CMK (cell line): ENCODE results near the gene KRT86.
"Not testable (repeated sequence)": the region's sequence is repeated elsewhere in the genome, so short reads cannot be mapped to it uniquely, and the experiment has no call there.

Source experiments
- DNase-seq: peaks from one replicate; pipeline ENCODE4 v3.0.0-alpha.2; 2010; ENCODE audit warnings: low read depth

The KRT86 gene

GRCh38 chr12:52251367-52252051 is 22.9 kb upstream of the KRT86 start:
- no peak for DNase-seq

DNA sequence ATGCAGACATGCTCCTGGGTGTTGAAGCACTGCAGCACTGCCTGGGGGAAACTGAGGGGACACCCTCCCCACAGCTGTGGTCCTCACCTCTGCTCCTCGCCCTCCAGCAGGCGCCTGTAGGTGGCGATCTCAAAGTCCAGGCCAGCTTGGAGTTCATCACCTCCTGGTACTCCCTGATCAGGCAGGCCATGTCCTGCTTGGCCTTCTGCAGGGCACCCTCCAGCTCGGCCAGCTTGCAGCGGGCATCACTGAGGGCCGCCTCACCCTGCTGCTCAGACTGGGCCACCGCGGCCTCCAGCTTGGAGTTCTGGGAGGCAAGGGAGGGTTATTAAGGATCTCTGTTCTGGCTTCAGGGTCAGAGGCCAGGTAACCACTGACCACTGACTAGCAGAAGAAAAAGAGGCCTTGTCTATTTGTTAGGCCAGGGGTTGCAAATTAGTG is 22.2 kb upstream of the KRT86 start:
- not testable (repeated sequence) for DNase-seq

DNA sequence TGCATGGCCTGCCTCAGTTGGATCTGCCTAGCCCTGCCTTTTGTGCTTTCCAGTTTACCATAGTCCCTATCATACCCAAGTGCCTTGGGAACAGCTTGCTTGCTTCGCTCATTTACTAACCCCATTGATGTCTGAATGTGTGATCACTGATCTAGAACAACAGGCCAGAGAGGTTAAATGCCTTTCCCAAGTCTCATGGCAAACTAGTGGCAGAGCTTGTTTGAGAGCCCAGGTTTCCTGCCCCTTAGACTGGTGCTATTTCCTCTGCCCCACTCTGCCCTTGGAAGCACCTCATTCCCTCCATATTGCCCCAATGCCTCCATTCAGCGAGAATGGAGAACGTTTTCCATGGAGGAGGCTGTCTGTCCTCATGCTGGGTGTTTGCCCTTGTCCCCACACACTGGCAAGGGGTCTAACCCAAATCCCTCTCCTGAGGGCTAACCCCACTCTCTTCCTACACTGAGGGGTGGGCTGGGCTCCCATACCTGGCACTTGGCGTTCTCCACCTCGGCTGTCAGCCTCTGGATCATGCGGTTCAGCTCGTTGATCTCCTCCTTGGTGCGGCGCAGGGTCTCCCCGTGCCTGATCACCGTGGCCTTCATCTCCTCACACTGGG is 21.6 kb upstream of the KRT86 start:
- DNase-seq, result no peak

GRCh38 chr12:52253391-52254179 is 20.9 kb upstream of the KRT86 start:
- no peak for DNase-seq

- no peak for DNase-seq
Observed at GRCh38 chr12:52254180-52254964, 20.1 kb upstream of the KRT86 start.

DNA sequence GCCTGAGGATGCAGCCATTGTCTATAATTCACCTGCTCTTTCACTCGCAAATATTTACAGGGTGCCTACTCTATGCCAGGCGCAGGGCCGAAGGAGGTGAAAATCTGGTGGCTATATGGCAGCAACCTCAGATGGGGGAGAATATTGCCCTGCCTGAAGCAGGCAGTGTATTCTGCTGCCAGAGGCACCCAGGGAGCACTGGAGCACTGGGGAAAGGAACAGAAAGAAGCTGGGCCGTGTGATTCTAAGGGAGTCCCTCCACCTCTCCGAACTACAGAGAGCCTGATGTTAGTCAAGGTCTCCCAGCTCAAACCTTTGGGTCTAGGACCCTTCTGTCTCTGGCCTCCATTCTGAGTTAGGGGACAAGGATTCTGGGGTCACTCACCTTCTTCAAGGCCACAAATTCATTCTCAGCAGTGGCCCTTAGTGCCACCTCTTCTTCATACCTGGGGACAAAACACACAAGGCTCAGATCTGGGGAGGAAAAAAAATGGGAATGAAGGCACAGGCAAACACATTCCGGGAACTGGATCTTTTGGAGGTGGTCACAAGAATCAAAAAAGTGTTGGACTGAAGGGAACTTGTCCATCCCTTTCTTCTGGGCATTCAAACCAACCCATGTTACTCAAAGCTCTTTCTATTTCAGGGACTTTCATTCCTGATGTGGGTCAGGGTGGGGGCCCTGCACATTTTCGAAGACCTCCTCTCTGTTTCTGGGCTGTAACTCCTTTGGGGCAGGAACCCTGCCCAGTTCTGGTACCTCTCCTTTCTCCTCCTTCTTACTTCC is 19.3 kb upstream of the KRT86 start:
- DNase-seq, result no peak

GRCh38 chr12:52255926-52256583 is 18.4 kb upstream of the KRT86 start:
- DNase-seq, result no peak

DNA sequence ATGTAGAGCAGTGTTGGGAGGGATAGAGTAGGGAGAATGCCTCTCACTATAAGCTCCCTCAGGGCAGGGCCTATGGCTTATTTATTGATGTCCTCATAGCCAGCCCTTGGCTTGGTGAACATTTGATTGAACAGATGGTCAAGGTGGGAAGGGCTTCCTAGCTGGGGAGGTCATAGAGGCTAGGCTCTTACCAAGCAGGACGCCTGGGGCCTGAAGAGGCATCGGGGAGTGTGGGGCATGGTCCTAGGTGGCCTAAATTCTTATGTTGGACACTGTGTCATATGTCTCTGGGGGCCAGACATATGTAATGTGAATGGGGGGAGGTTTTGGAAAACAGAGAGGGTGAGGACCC is 17.9 kb upstream of the KRT86 start:
- DNase-seq, result no peak

GRCh38 chr12:52257074-52257551 is 17.3 kb upstream of the KRT86 start:
- no peak for DNase-seq

GRCh38 chr12:52257922-52258321 is 16.5 kb upstream of the KRT86 start:
- not testable (repeated sequence) for DNase-seq

DNA sequence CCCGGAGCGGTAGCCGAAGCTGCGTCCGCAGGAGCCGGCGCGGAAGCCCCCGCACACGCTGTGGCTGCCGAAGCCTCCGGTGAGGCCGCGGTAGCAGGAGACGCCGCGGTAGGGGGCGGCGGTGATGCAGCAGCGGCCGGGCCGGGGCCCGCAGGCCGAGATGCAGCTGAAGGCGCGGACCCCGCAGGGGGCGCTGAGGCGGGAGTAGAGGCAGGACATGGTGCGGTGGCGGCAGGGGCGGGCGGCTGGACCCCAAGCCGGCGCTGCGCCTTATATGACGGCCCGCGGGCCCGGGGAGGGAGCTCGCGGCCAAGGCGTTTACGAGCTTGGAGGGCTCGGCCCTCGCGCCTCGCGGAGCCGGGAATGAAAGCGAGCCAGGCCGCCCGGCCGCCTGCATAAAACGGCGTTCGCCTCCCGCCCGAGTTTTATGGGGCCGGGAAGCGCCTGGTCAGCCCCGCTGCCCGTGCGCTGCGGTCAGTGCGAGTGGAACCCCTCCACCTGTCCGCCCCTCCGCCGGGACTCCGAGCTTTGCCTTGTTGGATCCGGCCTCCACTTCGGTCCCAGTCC is 16.0 kb upstream of the KRT86 start:
- DNase-seq, result no peak

GRCh38 chr12:52259657-52260243 is 14.7 kb upstream of the KRT86 start:
- no peak for DNase-seq

DNA sequence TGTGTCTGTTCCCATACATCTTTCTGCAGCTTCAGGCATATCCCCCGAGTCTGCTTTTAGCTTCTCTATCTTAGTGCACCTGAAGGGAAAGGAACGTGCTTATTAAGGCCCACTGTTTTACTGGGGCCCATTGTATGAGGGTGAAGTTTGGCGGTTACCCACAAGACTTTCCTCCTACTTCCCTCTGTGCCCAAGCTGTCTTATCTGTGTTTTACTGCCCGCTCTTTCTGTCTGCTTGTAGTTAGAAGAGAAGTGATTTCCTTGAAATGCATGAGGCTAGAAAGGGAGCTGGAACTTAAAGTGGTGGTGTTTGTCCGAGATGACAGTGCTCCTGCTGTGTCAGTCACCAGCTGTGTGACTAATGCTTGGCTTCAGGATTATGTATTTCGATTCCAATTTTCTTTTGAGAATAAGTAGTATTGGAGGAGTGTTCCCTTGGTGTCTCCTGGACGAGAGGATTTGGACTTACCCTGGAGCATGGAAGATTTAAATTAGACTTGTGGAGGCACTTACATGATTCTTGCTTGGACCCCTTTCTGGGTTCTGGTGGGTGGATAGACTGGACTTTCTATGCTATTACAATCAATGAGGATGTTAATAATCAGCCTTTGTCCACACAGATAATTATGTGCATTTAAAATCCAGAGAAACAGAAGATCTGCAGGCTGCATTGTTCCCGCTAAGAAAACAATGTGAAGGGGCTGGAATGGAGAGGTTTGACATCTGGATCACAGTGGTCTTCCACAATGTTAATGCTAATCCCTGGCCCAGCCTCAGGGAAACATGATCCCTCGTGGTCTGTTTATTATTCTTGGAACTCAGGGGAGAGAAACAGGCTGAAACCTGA is 13.9 kb upstream of the KRT86 start:
- peak; percentile 41 for DNase-seq

DNA sequence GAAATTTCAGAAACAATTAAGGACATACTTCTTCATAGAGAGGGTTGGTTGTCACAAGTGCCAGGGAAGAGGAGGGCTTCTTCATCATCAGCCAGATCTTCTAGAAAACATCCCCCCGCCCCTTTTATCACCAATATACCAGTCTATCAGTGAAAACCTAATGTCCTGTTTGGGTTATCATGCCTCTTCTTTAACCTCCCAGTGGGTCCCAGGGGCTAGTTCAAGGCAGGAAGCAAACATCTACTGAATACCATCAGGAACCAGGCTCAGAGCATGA is 13.3 kb upstream of the KRT86 start:
- no peak for DNase-seq

GRCh38 chr12:52262286-52262685 is 12.2 kb upstream of the KRT86 start:
- DNase-seq, result no peak

GRCh38 chr12:52263761-52264434 is 10.5 kb upstream of the KRT86 start:
- DNase-seq, result no peak

DNA sequence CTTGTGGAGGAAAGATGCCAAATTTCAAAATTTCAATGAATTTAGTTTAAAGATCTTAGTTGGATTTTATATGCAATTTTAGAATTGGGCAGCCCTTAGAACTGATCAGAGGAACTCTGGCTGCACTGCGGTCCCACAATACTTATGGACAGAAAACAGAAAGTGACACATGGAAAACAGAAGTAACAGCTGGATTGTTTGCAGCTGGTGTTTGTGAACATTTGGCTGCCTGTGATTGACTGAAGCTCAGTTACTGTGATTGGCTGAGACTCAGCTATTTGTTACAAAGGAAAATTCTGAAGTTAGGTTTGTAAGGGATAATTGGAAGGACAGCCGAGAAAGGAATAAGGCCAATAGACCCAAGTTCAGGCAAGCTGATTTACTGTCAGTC is 10.0 kb upstream of the KRT86 start:
- DNase-seq, result no peak

GRCh38 chr12:52266514-52266913 is 7.9 kb upstream of the KRT86 start:
- no peak for DNase-seq

DNA sequence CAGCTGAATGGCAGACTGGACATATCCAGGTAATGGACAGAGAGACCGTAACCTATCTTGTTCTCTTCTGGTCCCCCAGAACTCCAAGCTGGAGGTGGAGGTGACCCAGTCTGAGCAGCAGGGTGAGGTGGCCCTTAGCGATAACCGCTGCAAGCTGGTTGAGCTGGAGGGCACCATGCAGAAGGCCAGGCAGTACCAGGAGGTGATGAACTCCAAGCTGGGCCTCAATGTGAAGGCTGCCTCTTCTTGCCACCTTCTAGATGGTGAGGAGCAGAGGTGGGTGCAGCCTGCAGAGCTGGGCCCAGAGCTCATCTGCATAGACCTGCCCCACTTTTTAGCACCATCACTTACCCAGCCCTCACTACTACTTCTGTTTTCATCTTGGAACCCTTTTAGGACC is 7.2 kb upstream of the KRT86 start:
- DNase-seq, result no peak
